Mononuclear cell (primary cell): ENCODE data around the gene PFKFB4. TPM values are rescaled to one million over a fixed set of nuclear protein-coding genes. Genes with fewer than 3 reads are reported as not detected.
A peak's percentile ranks its signal among the peaks of the same experiment; 100 is the strongest.
"Not testable (repeated sequence)": the region's sequence is repeated elsewhere in the genome, so short reads cannot be mapped to it uniquely, and the experiment has no call there.

Experiments
- H3K27me3 ChIP-seq: 2 replicates; pipeline ENCODE4 v1.6.0; 2011; ENCODE audit warnings: low read length, control low read depth; ENCODE audit not compliant: insufficient read depth
- H3K4me1 ChIP-seq: 2 replicates; pipeline ENCODE4 v1.5.1; 2011; ENCODE audit warnings: mild to moderate bottlenecking, low read length, control low read depth; ENCODE audit not compliant: insufficient read depth
- H3K4me3 ChIP-seq: 2 replicates; pipeline ENCODE4 v1.5.1; 2011; ENCODE audit warnings: mild to moderate bottlenecking, low read length, moderate library complexity
- H3K9me3 ChIP-seq: 2 replicates; pipeline ENCODE4 v1.5.1; 2011; ENCODE audit warnings: low read depth, mild to moderate bottlenecking, control low read depth, low read length
- total RNA-seq: library from RNA; depleted of rRNA; stranded (reverse); fragments of >200 nt; gene quantifications from one replicate; pipeline ENCODE4 v1.2.3, GENCODE V29; 2012

The PFKFB4 gene
- total RNA-seq, 1 donor = 11.3 TPM

- Histone ChIP-seq H3K27me3 (no peaks in the 10 kb centered on the region), H3K4me1 (peaks cover 44% of the 10 kb centered on the region), H3K9me3 (no peaks in the 10 kb centered on the region), H3K4me3 (no peak overlapping the region)
Measured at GRCh38 chr3:48505968-48506504, 50.6 kb downstream of the PFKFB4 start.

DNA sequence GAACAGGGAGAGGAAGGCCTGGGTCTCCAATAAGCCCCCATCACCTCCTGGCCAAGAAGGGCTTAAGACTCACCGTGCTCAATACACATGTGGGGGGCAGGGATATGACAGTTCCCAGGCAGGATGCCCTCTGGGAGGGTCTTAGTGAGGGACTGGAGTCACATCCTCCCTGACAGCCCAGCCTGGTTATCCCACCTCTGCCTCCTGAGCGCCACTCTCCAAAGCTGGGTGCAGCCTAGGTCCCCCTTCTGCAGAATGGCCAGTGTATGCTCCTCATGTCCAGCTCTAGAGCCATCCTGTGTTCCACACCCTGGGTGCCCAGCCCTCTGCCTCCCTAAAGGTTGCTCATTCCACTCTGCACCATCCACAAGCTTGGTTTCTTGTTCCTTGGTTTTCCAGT is 51.5 kb downstream of the PFKFB4 start:
- Histone ChIP-seq H3K4me1 (peaks cover 44% of the 10 kb centered on the region), H3K27me3 (no peaks in the 10 kb centered on the region), H3K4me3 (no peak overlapping the region), H3K9me3 (no peaks in the 10 kb centered on the region)

GRCh38 chr3:48504051-48504946 is 52.3 kb downstream of the PFKFB4 start, which contains the start of gene SHISA5:
Gene SHISA5 (minus strand): TSS chr3:48504174. CDS start chr3:48504094, 80 bp downstream.
- H3K4me3 ChIP-seq = peak within 1 kb of the TSS; percentile 54
- H3K4me1 ChIP-seq = peaks cover 44% of the 10 kb centered on the region
- no peaks in the 10 kb centered on the region for H3K27me3 ChIP-seq
- no peaks in the 10 kb centered on the region for H3K9me3 ChIP-seq

- Histone ChIP-seq H3K9me3 (no peaks in the 10 kb centered on the region), H3K4me1 (peaks cover 41% of the 10 kb centered on the region), H3K4me3 (peak overlapping the region; percentile 54), H3K27me3 (no peaks in the 10 kb centered on the region)
Measured at GRCh38 chr3:48503401-48504050, 53.1 kb downstream of the PFKFB4 start.

DNA sequence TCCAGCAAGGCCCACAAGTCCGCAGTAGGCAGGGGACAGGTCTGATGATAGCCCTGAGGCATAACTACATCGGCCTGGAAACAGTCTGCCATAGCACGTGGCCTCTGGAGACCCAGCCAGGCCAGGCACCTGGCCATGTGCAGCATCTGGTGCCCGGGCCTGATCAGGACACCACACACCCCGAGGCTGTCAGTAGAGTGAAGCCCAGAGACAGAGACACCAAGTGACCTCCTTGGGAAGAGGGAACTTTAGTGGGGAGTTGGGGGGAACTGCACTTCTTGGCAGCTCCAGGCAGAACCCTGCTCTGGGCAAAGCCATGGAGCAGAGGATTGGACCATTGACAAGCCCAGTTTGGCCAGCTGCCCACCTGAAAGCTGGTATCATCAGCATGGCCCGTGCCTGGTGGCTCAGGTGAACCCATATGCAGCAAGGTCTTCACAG is 53.9 kb downstream of the PFKFB4 start:
- Histone ChIP-seq H3K4me1 (peaks cover 36% of the 10 kb centered on the region), H3K4me3 (no peak overlapping the region), H3K27me3 (no peaks in the 10 kb centered on the region), H3K9me3 (no peaks in the 10 kb centered on the region)

- no peaks in the 10 kb centered on the region for H3K9me3 ChIP-seq
- H3K27me3 ChIP-seq = no peaks in the 10 kb centered on the region
- no peak overlapping the region for H3K4me3 ChIP-seq
- peaks cover 30% of the 10 kb centered on the region for H3K4me1 ChIP-seq
Measured at GRCh38 chr3:48502121-48502520, 54.5 kb downstream of the PFKFB4 start.

- Histone ChIP-seq H3K9me3 (no peaks in the 10 kb centered on the region), H3K4me3 (no peak overlapping the region), H3K27me3 (no peaks in the 10 kb centered on the region)
Measured at GRCh38 chr3:48501196-48501595, 55.4 kb downstream of the PFKFB4 start.

DNA sequence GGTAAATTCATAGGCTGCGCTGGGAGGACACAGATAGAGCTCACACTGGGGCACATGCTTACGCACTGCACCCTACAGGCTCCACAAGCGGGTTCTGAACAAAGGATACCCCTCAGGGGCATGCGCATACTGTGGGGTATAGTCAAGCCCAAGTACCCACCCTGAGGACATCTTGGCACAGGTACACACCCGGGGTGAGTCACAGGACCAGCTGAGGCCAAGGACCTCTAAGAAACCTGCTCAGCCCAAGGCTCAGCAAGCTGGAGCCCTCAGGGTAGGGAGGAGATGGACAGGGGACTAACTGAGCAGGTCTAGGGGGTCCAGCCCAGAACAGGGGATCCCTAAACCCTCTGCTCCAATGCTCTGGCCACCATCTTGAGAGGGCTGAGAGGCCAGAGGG is 55.9 kb downstream of the PFKFB4 start:
- H3K4me3 ChIP-seq = no peak overlapping the region
- no peaks in the 10 kb centered on the region for H3K27me3 ChIP-seq
- H3K4me1 ChIP-seq = peaks cover 27% of the 10 kb centered on the region
- H3K9me3 ChIP-seq = no peaks in the 10 kb centered on the region

More at GRCh38 chr3:48501196-48501595, 55.4 kb downstream of the PFKFB4 start:
- H3K4me1 ChIP-seq = peaks cover 27% of the 10 kb centered on the region

DNA sequence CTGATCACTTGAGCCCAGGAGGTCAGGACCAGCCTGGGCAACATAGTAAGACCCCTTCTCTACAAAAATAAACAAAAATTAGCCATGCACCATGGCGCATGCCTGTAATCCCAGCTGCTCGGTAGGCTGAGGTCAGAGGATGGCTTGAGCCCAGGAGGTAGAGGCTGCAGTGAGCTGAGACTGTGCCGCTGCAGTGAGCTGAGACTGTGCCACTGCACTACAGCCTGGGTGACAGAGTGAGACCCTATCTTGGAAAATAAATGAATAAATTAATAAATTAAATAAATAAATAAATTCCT is 63.5 kb downstream of the PFKFB4 start:
- Histone ChIP-seq H3K4me1 (no peaks in the 10 kb centered on the region), H3K9me3 (no peaks in the 10 kb centered on the region), H3K27me3 (no peaks in the 10 kb centered on the region), H3K4me3 (no peak overlapping the region)

DNA sequence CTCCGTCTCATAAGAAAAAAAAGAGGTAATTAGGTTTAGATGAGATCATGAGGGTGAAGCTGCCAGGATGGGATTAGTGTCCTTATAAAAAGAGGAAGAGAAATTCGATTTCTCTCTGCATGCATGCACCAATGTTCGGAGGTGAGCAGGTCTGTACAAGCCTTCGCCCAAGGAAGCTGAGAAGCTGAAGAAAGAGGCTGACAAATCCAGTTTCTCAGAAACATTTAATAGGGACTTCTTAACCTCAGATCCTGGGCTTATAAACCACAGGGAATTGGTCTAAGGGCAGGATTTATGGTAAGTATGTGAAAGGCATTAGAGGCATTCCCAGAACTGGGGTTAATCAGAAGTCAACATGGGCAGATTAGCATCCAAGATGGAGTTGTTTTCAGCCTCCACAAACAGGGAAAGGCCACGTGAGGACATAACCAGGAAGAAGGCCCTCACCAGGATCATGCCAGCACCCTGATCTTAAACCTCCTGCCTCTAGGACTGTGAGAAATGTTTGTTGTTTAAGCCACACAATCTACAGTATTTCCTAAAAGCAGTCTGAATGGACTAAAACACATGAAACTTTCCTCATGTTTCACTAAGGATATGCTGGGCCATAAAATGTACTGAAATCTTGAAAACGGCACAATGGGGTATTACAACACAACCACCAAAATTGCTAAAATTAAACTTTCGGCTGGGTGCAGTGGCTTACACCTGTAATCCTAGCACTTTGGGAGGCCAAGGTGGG is 64.0 kb downstream of the PFKFB4 start:
- no peaks in the 10 kb centered on the region for H3K27me3 ChIP-seq
- no peaks in the 10 kb centered on the region for H3K4me1 ChIP-seq
- H3K9me3 ChIP-seq = no peaks in the 10 kb centered on the region
- H3K4me3 ChIP-seq = no peak overlapping the region

DNA sequence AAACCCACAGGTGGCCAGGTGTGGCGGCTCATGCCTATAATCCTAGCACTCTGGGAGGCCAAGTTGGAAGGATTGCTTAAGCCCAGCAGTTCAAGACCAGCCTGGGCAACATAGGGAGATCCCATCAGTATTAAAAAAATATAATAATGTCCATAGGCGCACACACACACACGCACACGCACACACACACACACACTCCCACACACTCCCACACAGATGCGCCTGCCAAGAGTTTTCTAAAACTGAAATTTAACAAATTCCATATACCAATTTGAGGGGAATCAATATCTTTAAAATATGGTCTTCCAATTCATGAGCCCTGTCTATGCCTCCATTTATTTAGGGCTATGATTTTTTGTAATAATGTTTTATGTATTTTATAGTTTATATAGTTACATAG is 69.7 kb downstream of the PFKFB4 start:
- no peaks in the 10 kb centered on the region for H3K9me3 ChIP-seq
- H3K4me1 ChIP-seq = no peaks in the 10 kb centered on the region
- no peak overlapping the region for H3K4me3 ChIP-seq
- H3K27me3 ChIP-seq = no peaks in the 10 kb centered on the region

- H3K4me1 ChIP-seq = peaks cover 25% of the 10 kb centered on the region
- not testable (repeated sequence) for H3K27me3 ChIP-seq, H3K9me3 ChIP-seq, H3K4me3 ChIP-seq
Measured at GRCh38 chr3:48482822-48483221, 73.8 kb downstream of the PFKFB4 start.

DNA sequence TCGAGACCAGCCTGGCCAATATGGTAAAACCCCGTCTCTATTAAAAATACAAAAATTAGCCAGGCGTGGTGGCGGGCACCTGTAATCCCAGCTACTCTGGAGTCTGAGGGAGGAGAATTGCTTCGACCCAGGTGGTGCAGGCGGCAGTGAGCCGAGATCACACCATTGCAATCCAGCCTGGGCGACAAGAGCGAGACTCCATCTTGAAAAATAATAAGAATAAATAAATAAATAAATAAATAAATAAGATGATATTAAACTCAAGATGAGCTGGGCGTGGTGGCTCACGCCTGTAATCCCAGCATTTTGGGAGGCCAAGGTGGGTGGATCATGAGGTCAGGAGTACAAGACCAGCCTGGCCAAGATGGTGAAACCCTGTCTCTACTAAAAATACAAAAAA is 75.7 kb downstream of the PFKFB4 start:
- H3K27me3 ChIP-seq, H3K9me3 ChIP-seq, H3K4me3 ChIP-seq: not testable (repeated sequence)
- peaks cover 32% of the 10 kb centered on the region for H3K4me1 ChIP-seq

GRCh38 chr3:48478626-48479555 is 77.7 kb downstream of the PFKFB4 start:
- no peaks in the 10 kb centered on the region for H3K9me3 ChIP-seq
- peaks cover 32% of the 10 kb centered on the region for H3K4me1 ChIP-seq
- H3K27me3 ChIP-seq = no peaks in the 10 kb centered on the region
- H3K4me3 ChIP-seq = peak overlapping the region; percentile 1
